HepG2 (cell line): ENCODE data around the gene NELFB. TPM values are rescaled to one million over a fixed set of nuclear protein-coding genes. Genes with fewer than 3 reads are reported as not detected.
A peak's percentile ranks its signal among the peaks of the same experiment; 100 is the strongest.

ENCODE experiments used
- CBX2 ChIP-seq, 2 experiments: fragments of 200-600 bp in 1 of 2; sonication (generic); formaldehyde crosslinking in 1 of 2; IDR thresholded peaks; 2 replicates each; pipeline versions ENCODE4 v1.7.0 to v1.8.1; 2018 to 2022; ENCODE audit warnings: low read depth in 2 of 2, low read length in 1 of 2, mild to moderate bottlenecking in 1 of 2, missing genetic modification reagents in 1 of 2
- HMG20A ChIP-seq: IDR thresholded peaks from 2 replicates; pipeline ENCODE4 v1.6.1; 2016; ENCODE audit warnings: borderline replicate concordance
- MXD3 ChIP-seq: IDR thresholded peaks from 2 replicates; pipeline ENCODE4 v1.6.1; 2016; ENCODE audit warnings: mild to moderate bottlenecking, missing biosample characterization, missing genetic modification reagents
- NR2C2 ChIP-seq: sonication (generic); formaldehyde crosslinking; IDR thresholded peaks from 2 replicates; pipeline ENCODE4 v1.4.0; 2020; ENCODE audit warnings: missing genetic modification reagents, mild to moderate bottlenecking, moderate library complexity, borderline replicate concordance
- ONECUT2 ChIP-seq: sonication (generic); formaldehyde crosslinking; IDR thresholded peaks from 2 replicates; pipeline ENCODE4 v1.4.0; 2020; ENCODE audit warnings: missing genetic modification reagents
- SIX4 ChIP-seq: sonication (generic); formaldehyde crosslinking; IDR thresholded peaks from 2 replicates; pipeline ENCODE4 v1.4.0; 2020; ENCODE audit warnings: missing genetic modification reagents
- STAT5B ChIP-seq: sonication (generic); formaldehyde crosslinking; IDR thresholded peaks from 2 replicates; pipeline ENCODE4 v1.4.0; 2020; ENCODE audit warnings: missing genetic modification reagents
- TARDBP ChIP-seq: sonication (generic); formaldehyde crosslinking; IDR thresholded peaks from 2 replicates; pipeline ENCODE4 v1.8.0; 2022; ENCODE audit warnings: mild to moderate bottlenecking, missing genetic modification reagents
- THAP9 ChIP-seq: sonication (generic); formaldehyde crosslinking; IDR thresholded peaks from 2 replicates; pipeline ENCODE4; 2020; ENCODE audit warnings: missing genetic modification reagents, mild to moderate bottlenecking, borderline replicate concordance
- ZBTB14 ChIP-seq: sonication (generic); formaldehyde crosslinking; IDR thresholded peaks from 2 replicates; pipeline ENCODE4 v1.4.0; 2020; ENCODE audit warnings: missing genetic modification reagents
- ZBTB34 ChIP-seq: sonication (generic); formaldehyde crosslinking; IDR thresholded peaks from 2 replicates; pipeline ENCODE4 v1.8.0; 2022; ENCODE audit warnings: mild to moderate bottlenecking, missing genetic modification reagents
- ZNF382 ChIP-seq: sonication (generic); formaldehyde crosslinking; IDR thresholded peaks from 2 replicates; pipeline ENCODE4 v1.5.0; 2020; ENCODE audit warnings: missing genetic modification reagents, mild to moderate bottlenecking, borderline replicate concordance
- ZNF503 ChIP-seq: sonication (generic); formaldehyde crosslinking; IDR thresholded peaks from 2 replicates; pipeline ENCODE4 v1.4.0; 2020; ENCODE audit warnings: missing genetic modification reagents
- ZNF597 ChIP-seq: sonication (generic); formaldehyde crosslinking; IDR thresholded peaks from 2 replicates; pipeline ENCODE4 v1.5.0; 2020; ENCODE audit warnings: missing genetic modification reagents
- ZNF607 ChIP-seq: sonication (generic); formaldehyde crosslinking; IDR thresholded peaks from 2 replicates; pipeline ENCODE4 v1.5.1; 2020; ENCODE audit warnings: missing genetic modification reagents, mild to moderate bottlenecking, borderline replicate concordance
- ZNF670 ChIP-seq: sonication (generic); formaldehyde crosslinking; IDR thresholded peaks from 2 replicates; pipeline ENCODE4 v1.8.0; 2022; ENCODE audit warnings: mild to moderate bottlenecking, missing genetic modification reagents, borderline replicate concordance
- polyA plus RNA-seq, 8 experiments: library from polyadenylated mRNA; depleted of rRNA in 3 of 8; stranded (reverse) in 7 of 8; unstranded in 1 of 8; fragments of >200 nt; fragmentation: Illumina TruSeq in 4 of 8; extraction: Trizol in 4 of 8; gene quantifications; 2 replicates each; pipeline versions ENCODE4 v1.2.1 to v1.2.3, GENCODE V29; 2011 to 2016; ENCODE audit warnings: low read depth in 4 of 8, missing spikeins in 1 of 8, mixed read lengths in 1 of 8; ENCODE audit not compliant: insufficient read depth in 1 of 8
- total RNA-seq, 5 experiments: library from RNA; depleted of rRNA; stranded (reverse); fragments of >200 nt; fragmentation: Illumina TruSeq; extraction: Trizol; gene quantifications; 2 replicates each; pipeline ENCODE4 v1.2.3, GENCODE V29; 2016; ENCODE audit warnings: low read depth in 1 of 5

The NELFB gene
- total and polyA plus RNA-seq, 2 of the 13 experiments (the other 11 are each of a cell fraction or from before 2014, with no cell fraction given): 26.5 to 45.8 TPM

- no peak for TF ChIP-seq ZNF597 (CRISPR knock-in tag)
- no peak for TF ChIP-seq SIX4 (CRISPR knock-in tag)
- TF ChIP-seq ZNF503: no peak
- TF ChIP-seq ZNF382 (CRISPR knock-in tag): no peak
- peak; percentile 16; the same call in 1 of the 2 replicates for TF ChIP-seq NR2C2 (CRISPR knock-in tag)
- no peak for TF ChIP-seq CBX2 (IDR thresholded peaks at IDR 0.05; ENCODE audit: low read depth, low read length)
- TF ChIP-seq CBX2 (CRISPR knock-in tag; IDR thresholded peaks at IDR 0.05; ENCODE audit: low read depth): no peak
- TF ChIP-seq HMG20A: no peak
- TF ChIP-seq ZNF607 (CRISPR knock-in tag): no peak
- TF ChIP-seq TARDBP (CRISPR knock-in tag): peak; percentile 35; the same call in 1 of the 2 replicates
- TF ChIP-seq MXD3: no peak
- no peak for TF ChIP-seq ONECUT2 (CRISPR knock-in tag)
- TF ChIP-seq ZBTB14 (CRISPR knock-in tag): no peak
- 0 out of 2 replicates have a peak, but pooled peaks have one; percentile 44 for TF ChIP-seq ZBTB34 (CRISPR knock-in tag)
- TF ChIP-seq STAT5B (CRISPR knock-in tag): no peak
- TF ChIP-seq THAP9 (CRISPR knock-in tag): no peak
- TF ChIP-seq ZNF670 (CRISPR knock-in tag): no peak
These were observed 1.2 kb upstream of the NELFB start (continued) for GRCh38 chr9:137253717-137254623.
